OCI-LY1 (cell line): ENCODE results near the gene PRKG1.

Experiments used
- H2AFZ ChIP-seq: fragments of 200-600 bp; sonication (generic), shearing (Covaris generic); 2 replicates; pipeline ENCODE4 v1.6.0; 2014; ENCODE audit warnings: antibody characterized with exemption, mild to moderate bottlenecking, low read length
- H3F3A ChIP-seq: fragments of 200-600 bp; sonication (generic), shearing (Covaris generic); 2 replicates; pipeline ENCODE4 v1.6.0; 2014; ENCODE audit warnings: mild to moderate bottlenecking, antibody characterized with exemption, low read length, moderate library complexity; ENCODE audit not compliant: insufficient read depth
- H3K27ac ChIP-seq: fragments of 200-600 bp; sonication (generic); 2 replicates; pipeline ENCODE4 v1.5.1; 2014; ENCODE audit warnings: low read length, mixed run types, mild to moderate bottlenecking, low read depth; ENCODE audit not compliant: poor library complexity, severe bottlenecking
- H3K27me3 ChIP-seq: fragments of 200-600 bp; sonication (generic); 2 replicates; pipeline ENCODE4 v1.6.0; 2014; ENCODE audit warnings: antibody characterized with exemption, mild to moderate bottlenecking, low read length, moderate library complexity; ENCODE audit not compliant: insufficient read depth
- H3K36me3 ChIP-seq: fragments of 200-600 bp; sonication (generic); 2 replicates; pipeline ENCODE4 v1.6.1; 2014; ENCODE audit warnings: mild to moderate bottlenecking, antibody characterized with exemption, low read length, moderate library complexity, mixed read lengths; ENCODE audit not compliant: insufficient read depth
- H3K4me1 ChIP-seq: fragments of 200-600 bp; sonication (generic); 2 replicates; pipeline ENCODE4 v1.5.1; 2014; ENCODE audit warnings: mild to moderate bottlenecking, low read length, moderate library complexity; ENCODE audit not compliant: insufficient read depth, severe bottlenecking
- H3K4me2 ChIP-seq: fragments of 200-600 bp; sonication (generic), shearing (Covaris generic); 2 replicates; pipeline ENCODE4 v1.6.1; 2014; ENCODE audit warnings: low read length
- H3K4me3 ChIP-seq: fragments of 200-600 bp; sonication (generic); 2 replicates; pipeline ENCODE4 v1.5.1; 2014; ENCODE audit warnings: low read length, low read depth, mild to moderate bottlenecking, mixed read lengths; ENCODE audit not compliant: poor library complexity, severe bottlenecking
- H3K79me2 ChIP-seq: fragments of 200-600 bp; shearing (Covaris generic); 2 replicates; pipeline ENCODE4 v1.6.1; 2016; ENCODE audit warnings: mixed run types, low read length, mixed read lengths; ENCODE audit not compliant: insufficient read depth
- H3K9ac ChIP-seq: fragments of 200-600 bp; sonication (generic), shearing (Covaris generic); 2 replicates; pipeline ENCODE4 v1.6.1; 2014; ENCODE audit warnings: mild to moderate bottlenecking, low read length, mixed read lengths
- H3K9me2 ChIP-seq: fragments of 200-600 bp; sonication (generic), shearing (Covaris generic); 2 replicates; pipeline ENCODE4 v1.6.1; 2014; ENCODE audit warnings: low read depth, mild to moderate bottlenecking, low read length, mixed read lengths
- H3K9me3 ChIP-seq: fragments of 200-600 bp; shearing (Covaris generic); 2 replicates; pipeline ENCODE4 v1.6.1; 2014; ENCODE audit warnings: low read length, mixed read lengths
- H4K20me1 ChIP-seq: fragments of 200-600 bp; sonication (generic), shearing (Covaris generic); 2 replicates; pipeline ENCODE4 v1.6.0; 2016; ENCODE audit warnings: mild to moderate bottlenecking, low read length; ENCODE audit not compliant: insufficient read depth
- EZH2 ChIP-seq: fragments of 200-600 bp; sonication (generic), shearing (Covaris generic); IDR thresholded peaks from 2 replicates; pipeline ENCODE4 v1.8.0; 2017; ENCODE audit warnings: borderline replicate concordance, mixed run types, mild to moderate bottlenecking, antibody characterized with exemption, low read length, moderate library complexity, mixed read lengths
- TF ChIP-seq, protein P1 (sequence below): fragments of 200-600 bp; sonication (generic), shearing (Covaris generic); IDR thresholded peaks from 2 replicates; pipeline ENCODE4 v1.5.1; 2017; ENCODE audit warnings: mild to moderate bottlenecking, antibody characterized with exemption, low read length, moderate library complexity, mixed read lengths

PRKG1 gene

GRCh38 chr10:51935341-51935740, 861.1 kb downstream of the PRKG1 start:
- Histone ChIP-seq H4K20me1 (no peaks in the 10 kb centered on the region), H3K4me3 (no peak overlapping the region), H3K9ac (no peak overlapping the region), H3K27me3 (no peaks in the 10 kb centered on the region), H3K4me1 (no peaks in the 10 kb centered on the region), H3K79me2 (no peaks in the 10 kb centered on the region), H3K9me2 (no peaks in the 10 kb centered on the region), H3K9me3 (no peaks in the 10 kb centered on the region), H3F3A (no peaks in the 10 kb centered on the region), H3K27ac (no peak overlapping the region), H3K36me3 (no peaks in the 10 kb centered on the region), H2AFZ (no peak overlapping the region), H3K4me2 (no peak overlapping the region)
- TF ChIP-seq, protein P1, sequence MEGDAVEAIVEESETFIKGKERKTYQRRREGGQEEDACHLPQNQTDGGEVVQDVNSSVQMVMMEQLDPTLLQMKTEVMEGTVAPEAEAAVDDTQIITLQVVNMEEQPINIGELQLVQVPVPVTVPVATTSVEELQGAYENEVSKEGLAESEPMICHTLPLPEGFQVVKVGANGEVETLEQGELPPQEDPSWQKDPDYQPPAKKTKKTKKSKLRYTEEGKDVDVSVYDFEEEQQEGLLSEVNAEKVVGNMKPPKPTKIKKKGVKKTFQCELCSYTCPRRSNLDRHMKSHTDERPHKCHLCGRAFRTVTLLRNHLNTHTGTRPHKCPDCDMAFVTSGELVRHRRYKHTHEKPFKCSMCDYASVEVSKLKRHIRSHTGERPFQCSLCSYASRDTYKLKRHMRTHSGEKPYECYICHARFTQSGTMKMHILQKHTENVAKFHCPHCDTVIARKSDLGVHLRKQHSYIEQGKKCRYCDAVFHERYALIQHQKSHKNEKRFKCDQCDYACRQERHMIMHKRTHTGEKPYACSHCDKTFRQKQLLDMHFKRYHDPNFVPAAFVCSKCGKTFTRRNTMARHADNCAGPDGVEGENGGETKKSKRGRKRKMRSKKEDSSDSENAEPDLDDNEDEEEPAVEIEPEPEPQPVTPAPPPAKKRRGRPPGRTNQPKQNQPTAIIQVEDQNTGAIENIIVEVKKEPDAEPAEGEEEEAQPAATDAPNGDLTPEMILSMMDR, result no peak
- TF ChIP-seq EZH2, result no peak

GRCh38 chr10:51937308-51938140, 863.2 kb downstream of the PRKG1 start:
- Histone ChIP-seq H4K20me1 (no peaks in the 10 kb centered on the region), H3K4me2 (no peak overlapping the region), H3K9ac (no peak overlapping the region), H3K9me3 (no peaks in the 10 kb centered on the region), H3K4me1 (no peaks in the 10 kb centered on the region), H3K27me3 (no peaks in the 10 kb centered on the region), H3K79me2 (no peaks in the 10 kb centered on the region), H3K27ac (no peak overlapping the region), H2AFZ (no peak overlapping the region), H3K4me3 (no peak overlapping the region), H3F3A (no peaks in the 10 kb centered on the region), H3K36me3 (no peaks in the 10 kb centered on the region), H3K9me2 (no peaks in the 10 kb centered on the region)
- TF ChIP-seq, protein P1, result no peak
- TF ChIP-seq EZH2, result no peak

DNA sequence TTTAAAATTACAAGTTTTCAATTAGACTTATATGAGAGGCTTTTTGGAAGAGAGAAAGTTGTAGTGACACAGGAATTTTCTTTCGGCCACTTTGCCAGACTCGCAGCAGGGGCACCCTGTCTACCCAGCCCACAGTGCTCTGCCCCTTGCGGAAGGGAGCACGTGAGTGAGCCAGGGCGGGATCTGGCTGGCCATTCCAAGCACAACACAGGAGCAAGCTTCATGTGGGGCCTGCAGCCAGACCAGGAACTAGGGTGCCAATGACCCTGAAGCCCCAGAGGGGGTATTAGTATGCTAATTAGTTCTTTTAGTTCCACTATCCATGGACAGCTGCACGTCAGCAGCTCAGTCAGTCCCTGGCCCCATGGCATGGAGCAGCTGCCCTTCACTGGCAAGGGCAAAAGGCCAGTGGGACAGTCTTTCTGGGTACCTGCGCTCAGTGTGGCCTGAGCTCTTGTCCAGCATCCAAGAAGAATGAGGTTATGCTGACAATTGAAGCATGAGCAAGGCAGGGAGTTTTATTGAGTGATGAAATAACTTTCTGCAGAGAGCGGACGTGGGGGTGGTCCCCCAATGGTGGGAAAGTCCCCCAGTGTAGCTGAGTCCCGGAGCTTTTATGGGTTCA, 876.2 kb downstream of the PRKG1 start:
- no peaks in the 10 kb centered on the region for H3F3A ChIP-seq
- no peaks in the 10 kb centered on the region for H3K27me3 ChIP-seq
- H3K4me2 ChIP-seq, result no peak overlapping the region
- H3K4me1 ChIP-seq, result no peaks in the 10 kb centered on the region
- no peak overlapping the region for H3K4me3 ChIP-seq
- no peaks in the 10 kb centered on the region for H3K9me3 ChIP-seq
- no peaks in the 10 kb centered on the region for H3K36me3 ChIP-seq
- no peaks in the 10 kb centered on the region for H3K9me2 ChIP-seq
- H3K79me2 ChIP-seq, result no peaks in the 10 kb centered on the region
- no peak overlapping the region for H2AFZ ChIP-seq
- H3K27ac ChIP-seq, result no peak overlapping the region
- no peaks in the 10 kb centered on the region for H4K20me1 ChIP-seq
- no peak overlapping the region for H3K9ac ChIP-seq
- TF ChIP-seq, protein P1, result no peak
- no peak for TF ChIP-seq EZH2
